Spleen (tissue), 11 donors: ENCODE measurements around the gene SIM2. TPM values are rescaled to one million over a fixed set of nuclear protein-coding genes. Genes with fewer than 3 reads are reported as not detected.

Experiments used
- DNase-seq: peaks from one replicate; pipeline ENCODE4 v3.0.0-alpha.2; 2020
- H3K27ac ChIP-seq, 8 donors: fragments of 200-600 bp; sonication (generic) in 7 of 8; 1 replicate in 4 of 8; 2 replicates in 4 of 8; pipeline versions ENCODE4 v1.5.0 to v1.8.0; 2016 to 2021; ENCODE audit warnings: inconsistent platforms in 4 of 8, mild to moderate bottlenecking in 4 of 8, moderate library complexity in 1 of 8
- H3K27me3 ChIP-seq, 7 donors: fragments of 200-600 bp; sonication (generic) in 6 of 7; replicated peaks in 1 of 7; 1 replicate in 4 of 7; 2 replicates in 3 of 7; pipeline versions ENCODE4 v1.5.0 to v1.8.0; 2016 to 2021; ENCODE audit warnings: inconsistent platforms in 3 of 7, mild to moderate bottlenecking in 1 of 7
- H3K36me3 ChIP-seq, 6 donors: fragments of 200-600 bp; sonication (generic) in 5 of 6; 1 replicate in 4 of 6; 2 replicates in 2 of 6; pipeline versions ENCODE4 v1.5.0 to v1.8.0; 2016 to 2021; ENCODE audit warnings: inconsistent platforms in 2 of 6
- H3K4me1 ChIP-seq, 6 donors: fragments of 200-600 bp; sonication (generic) in 5 of 6; 1 replicate in 3 of 6; 2 replicates in 3 of 6; pipeline versions ENCODE4 v1.5.0 to v1.8.0; 2016 to 2021; ENCODE audit warnings: inconsistent platforms in 3 of 6
- H3K4me3 ChIP-seq, 8 donors: fragments of 200-600 bp; sonication (generic) in 7 of 8; 1 replicate in 4 of 8; 2 replicates in 4 of 8; pipeline versions ENCODE4 v1.5.0 to v1.8.0; 2016 to 2021; ENCODE audit warnings: inconsistent platforms in 4 of 8, mild to moderate bottlenecking in 4 of 8, moderate library complexity in 2 of 8
- H3K9me3 ChIP-seq, 8 donors: fragments of 200-600 bp; sonication (generic) in 7 of 8; 1 replicate in 4 of 8; 2 replicates in 4 of 8; pipeline versions ENCODE4 v1.5.0 to v1.8.0; 2016 to 2021; ENCODE audit warnings: inconsistent platforms in 4 of 8
- CTCF ChIP-seq, 11 experiments: fragments of 200-600 bp in 7 of 11; fragments of 450-650 bp in 4 of 11; sonication (generic) in 4 of 11; IDR thresholded peaks in 8 of 11; conservative IDR thresholded peaks in 3 of 11; 1 replicate in 7 of 11; 2 replicates in 4 of 11; pipeline versions ENCODE4 v1.4.0 to v1.8.0; 2016 to 2021; ENCODE audit warnings: antibody characterized with exemption in 11 of 11, inconsistent platforms in 4 of 11, mild to moderate bottlenecking in 1 of 11
- POLR2A ChIP-seq, 3 donors: fragments of 450-650 bp; IDR thresholded peaks; one replicate each; pipeline ENCODE4 v1.5.1; 2017; ENCODE audit warnings: antibody characterized with exemption in 3 of 3, mild to moderate bottlenecking in 1 of 3
- POLR2AphosphoS5 ChIP-seq, 3 donors: sonication (generic); formaldehyde crosslinking; IDR thresholded peaks; one replicate each; pipeline ENCODE4 v1.5.1; 2017; ENCODE audit warnings: antibody characterized with exemption in 3 of 3
- WGBS, 5 donors: extraction: QIAGEN DNeasy Blood & Tissue Kit in 3 of 5; methylation state at CpG; one replicate each; pipeline versions ENCODE4 v1.1.5 to v1.1.7; 2013 to 2018; 5-methylcytosine and 5-hydroxymethylcytosine counted together
- intact Hi-C: fragments of 100-400 bp; cut with DNase I; formaldehyde crosslinking; loops from one replicate; pipeline ENCODE4 v1.15.0; 2023; ENCODE audit warnings: low total_unique reads
- polyA plus RNA-seq, 3 donors: library from polyadenylated mRNA; stranded (reverse); fragments of 200-250 nt; gene quantifications; one replicate each; pipeline ENCODE4 v1.2.1, GENCODE V29; 2013
- total RNA-seq, 7 donors: library from RNA; depleted of rRNA in 3 of 7; stranded (reverse); fragments of >200 nt in 3 of 7; fragmentation: NEBNext Ultra II Directional in 4 of 7; extraction: Animal tissue kit (Norgen Biotek cat#: 25700) in 4 of 7; gene quantifications; one replicate each; pipeline versions ENCODE4 v1.1.0 to v1.2.1, GENCODE V29; 2016 to 2021
- donor health status: healthy with polysubstance abuse.
- donor health status: DM: no; HTN: no; CAD: no; lungs with moderate emphysema.
- donor health status: DM: no; HTN: no; CAD: no.
- donor health status: Bipolar disorder and iron deficiency.
- donor health status: healthy.
- donor health status: DM: no; HTN: no; CAD: no.
- donor health status: DM: yes; HTN: yes; CAD: no.

The SIM2 gene
- total and polyA plus RNA-seq, 10 donors, result not detected

- DNase-seq, result no peak
- 90 to 97% (median 94%) methylated on average over 6 of the region's 6 CpGs for WGBS, 5 donors
- Histone ChIP-seq H3K4me3 (no peak overlapping the region), H3K36me3 (peaks cover 0 to 53% (median 5%) of the 10 kb centered on the region in 6 donors), H3K27ac (no peak overlapping the region), H3K9me3 (no peaks in the 10 kb centered on the region), H3K4me1 (no peaks in the 10 kb centered on the region), H3K27me3 (no peaks in the 10 kb centered on the region)
- intact Hi-C loops, result no loop called here
- TF ChIP-seq POLR2AphosphoS5 (IDR thresholded peaks at IDR 0.05) (no peak), CTCF (IDR thresholded peaks at IDR 0.05 in 8 of 11, conservative IDR thresholded peaks at IDR 0.05 in 3 of 11) (no peak), POLR2A (IDR thresholded peaks at IDR 0.05) (no peak)
These were observed 58.3 kb downstream of the SIM2 start for GRCh38 chr21:36757196-36757595.

GRCh38 chr21:36759348-36760083 is 60.6 kb downstream of the SIM2 start:
- Histone ChIP-seq H3K27ac (no peak overlapping the region), H3K4me3 (no peak overlapping the region), H3K9me3 (no peaks in the 10 kb centered on the region), H3K4me1 (no peaks in the 10 kb centered on the region), H3K36me3 (peaks cover 0 to 38% (median 0%) of the 10 kb centered on the region in 6 donors), H3K27me3 (no peaks in the 10 kb centered on the region)
- TF ChIP-seq CTCF (IDR thresholded peaks at IDR 0.05 in 8 of 11, conservative IDR thresholded peaks at IDR 0.05 in 3 of 11), result no peak
- no peak for TF ChIP-seq POLR2A (IDR thresholded peaks at IDR 0.05)
- TF ChIP-seq POLR2AphosphoS5 (IDR thresholded peaks at IDR 0.05), result no peak
- WGBS, 5 donors, result 75 to 86% (median 81%) methylated on average over 12 of the region's 12 CpGs
- no peak for DNase-seq
- intact Hi-C loops, result no loop called here

GRCh38 chr21:36761685-36762084 is 62.8 kb downstream of the SIM2 start:
- Histone ChIP-seq H3K9me3 (no peaks in the 10 kb centered on the region), H3K36me3 (peaks cover 0 to 38% (median 0%) of the 10 kb centered on the region in 6 donors), H3K27ac (no peak overlapping the region), H3K4me3 (no peak overlapping the region), H3K27me3 (no peaks in the 10 kb centered on the region), H3K4me1 (no peaks in the 10 kb centered on the region)
- DNase-seq, result no peak
- TF ChIP-seq CTCF (IDR thresholded peaks at IDR 0.05 in 8 of 11, conservative IDR thresholded peaks at IDR 0.05 in 3 of 11) (no peak), POLR2AphosphoS5 (IDR thresholded peaks at IDR 0.05) (no peak), POLR2A (IDR thresholded peaks at IDR 0.05) (no peak)
- intact Hi-C loops, result no loop called here
- WGBS, 5 donors, result 82 to 92% (median 90%) methylated on average over 11 of the region's 11 CpGs

GRCh38 chr21:36762642-36763041 is 63.7 kb downstream of the SIM2 start:
- H3K27me3 ChIP-seq, result no peaks in the 10 kb centered on the region
- no peaks in the 10 kb centered on the region for H3K4me1 ChIP-seq
- H3K9me3 ChIP-seq, result no peaks in the 10 kb centered on the region
- TF ChIP-seq POLR2AphosphoS5 (IDR thresholded peaks at IDR 0.05) (no peak), CTCF (IDR thresholded peaks at IDR 0.05 in 8 of 11, conservative IDR thresholded peaks at IDR 0.05 in 3 of 11) (no peak), POLR2A (IDR thresholded peaks at IDR 0.05) (no peak)
- peaks cover 0 to 38% (median 0%) of the 10 kb centered on the region in 6 donors for H3K36me3 ChIP-seq
- no peak for DNase-seq
- H3K27ac ChIP-seq, result no peak overlapping the region
- no peak overlapping the region for H3K4me3 ChIP-seq
- intact Hi-C loops, result no loop called here
- 90 to 93% (median 91%) methylated on average over 9 of the region's 9 CpGs for WGBS, 5 donors
